ENCODE measurements around the gene ATP2C1.

The ATP2C1 gene

DNA sequence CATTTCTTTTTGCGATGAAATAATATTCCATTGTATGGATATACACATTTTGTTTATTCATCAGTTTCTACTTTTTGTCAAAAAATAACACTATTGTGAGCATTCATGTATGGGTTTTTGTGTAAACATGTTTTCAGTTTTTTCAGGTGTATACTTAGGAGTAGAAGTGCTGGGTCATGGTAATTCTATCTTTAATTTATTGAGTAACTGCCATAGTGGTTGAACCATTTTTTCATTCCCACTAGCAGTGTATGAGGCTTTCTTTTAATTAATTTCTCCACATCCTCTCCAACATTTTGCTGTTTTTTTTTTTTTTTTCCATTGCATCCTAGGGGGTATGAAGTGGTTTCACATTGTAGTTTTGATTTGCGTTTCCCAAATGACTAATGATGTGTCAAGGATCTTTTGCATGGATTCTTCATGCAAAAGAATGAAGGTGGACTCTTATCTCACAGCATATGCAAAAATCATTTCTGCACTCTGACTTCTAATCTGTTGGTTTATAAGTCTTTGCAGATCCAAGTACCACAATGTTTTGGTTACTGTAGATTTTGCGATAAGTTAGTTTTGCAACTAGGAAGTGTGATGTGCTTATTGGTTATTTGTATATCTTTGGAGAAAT is 12.6 kb downstream of the ATP2C1 start:
- TF ChIP-seq, protein P1, sequence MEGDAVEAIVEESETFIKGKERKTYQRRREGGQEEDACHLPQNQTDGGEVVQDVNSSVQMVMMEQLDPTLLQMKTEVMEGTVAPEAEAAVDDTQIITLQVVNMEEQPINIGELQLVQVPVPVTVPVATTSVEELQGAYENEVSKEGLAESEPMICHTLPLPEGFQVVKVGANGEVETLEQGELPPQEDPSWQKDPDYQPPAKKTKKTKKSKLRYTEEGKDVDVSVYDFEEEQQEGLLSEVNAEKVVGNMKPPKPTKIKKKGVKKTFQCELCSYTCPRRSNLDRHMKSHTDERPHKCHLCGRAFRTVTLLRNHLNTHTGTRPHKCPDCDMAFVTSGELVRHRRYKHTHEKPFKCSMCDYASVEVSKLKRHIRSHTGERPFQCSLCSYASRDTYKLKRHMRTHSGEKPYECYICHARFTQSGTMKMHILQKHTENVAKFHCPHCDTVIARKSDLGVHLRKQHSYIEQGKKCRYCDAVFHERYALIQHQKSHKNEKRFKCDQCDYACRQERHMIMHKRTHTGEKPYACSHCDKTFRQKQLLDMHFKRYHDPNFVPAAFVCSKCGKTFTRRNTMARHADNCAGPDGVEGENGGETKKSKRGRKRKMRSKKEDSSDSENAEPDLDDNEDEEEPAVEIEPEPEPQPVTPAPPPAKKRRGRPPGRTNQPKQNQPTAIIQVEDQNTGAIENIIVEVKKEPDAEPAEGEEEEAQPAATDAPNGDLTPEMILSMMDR (IDR thresholded peaks at IDR 0.05) = no peak
- Histone ChIP-seq H3K79me2 (peaks cover 14% of the 10 kb centered on the region), H3K4me1 (peaks cover 15% of the 10 kb centered on the region), H3K9ac (no peak overlapping the region), H3K27ac (no peak overlapping the region), H3K4me3 (ENCODE audit: low read depth, low read length) (no peak overlapping the region), H3K4me2 (ENCODE audit: low read length) (no peak overlapping the region), H3K27me3 (ENCODE audit: control insufficient read depth, insufficient read depth, low read length) (no peaks in the 10 kb centered on the region), H3K9me3 (ENCODE audit: control insufficient read depth, low read length) (no peaks in the 10 kb centered on the region), H3K36me3 (ENCODE audit: control insufficient read depth, insufficient read depth, low read length) (no peaks in the 10 kb centered on the region), H2AFZ (no peak overlapping the region)

DNA sequence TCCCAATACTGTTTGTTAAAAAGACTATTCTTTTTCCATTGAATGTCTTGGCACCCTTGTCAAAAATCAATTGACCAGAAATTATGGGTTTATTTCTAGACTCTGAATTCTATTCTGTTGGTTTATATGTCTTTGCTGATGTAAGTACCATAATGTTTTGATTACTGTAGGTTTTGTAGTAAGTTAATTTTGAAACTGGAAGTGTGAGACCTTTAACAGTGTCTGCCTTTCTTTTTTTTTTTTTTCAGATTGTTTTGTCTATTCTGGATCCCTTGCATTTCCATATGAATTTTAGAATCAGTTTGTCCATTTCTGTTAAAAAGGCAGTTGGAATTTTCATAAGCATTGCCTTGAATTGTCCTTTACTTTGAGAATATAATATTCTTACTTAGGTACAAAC is 13.6 kb downstream of the ATP2C1 start:
- Histone ChIP-seq H3K4me2 (ENCODE audit: low read length) (no peak overlapping the region), H3K4me1 (peaks cover 15% of the 10 kb centered on the region), H3K27me3 (ENCODE audit: control insufficient read depth, insufficient read depth, low read length) (no peaks in the 10 kb centered on the region), H3K9ac (no peak overlapping the region), H3K4me3 (ENCODE audit: low read depth, low read length) (no peak overlapping the region), H3K27ac (no peak overlapping the region), H3K79me2 (peaks cover 14% of the 10 kb centered on the region), H3K36me3 (ENCODE audit: control insufficient read depth, insufficient read depth, low read length) (no peaks in the 10 kb centered on the region), H3K9me3 (ENCODE audit: control insufficient read depth, low read length) (no peaks in the 10 kb centered on the region), H2AFZ (no peak overlapping the region)
- TF ChIP-seq, protein P1 (IDR thresholded peaks at IDR 0.05) = no peak

DNA sequence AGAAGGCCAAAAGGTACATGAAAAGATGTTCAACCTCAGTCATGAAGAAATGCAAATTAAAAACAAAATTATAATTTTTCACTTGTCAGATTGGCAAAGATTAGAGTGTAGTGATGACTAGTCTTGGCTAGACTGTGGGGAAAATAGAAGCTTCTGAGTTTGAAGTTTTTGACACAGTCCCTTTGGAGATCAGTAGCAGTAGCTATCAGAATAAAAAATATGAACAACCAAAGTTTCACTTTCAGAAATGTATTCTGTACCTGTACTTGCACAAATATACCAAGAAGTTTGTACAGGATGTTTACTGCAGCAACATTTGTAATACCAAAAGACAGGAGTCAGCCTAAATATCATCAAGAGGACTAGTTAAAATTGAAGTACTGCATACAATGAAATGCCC is 14.1 kb downstream of the ATP2C1 start:
- Histone ChIP-seq H3K4me2 (ENCODE audit: low read length) (no peak overlapping the region), H3K27me3 (ENCODE audit: control insufficient read depth, insufficient read depth, low read length) (no peaks in the 10 kb centered on the region), H3K9me3 (ENCODE audit: control insufficient read depth, low read length) (no peaks in the 10 kb centered on the region), H3K9ac (no peak overlapping the region), H3K27ac (no peak overlapping the region), H3K4me3 (ENCODE audit: low read depth, low read length) (no peak overlapping the region), H3K36me3 (ENCODE audit: control insufficient read depth, insufficient read depth, low read length) (no peaks in the 10 kb centered on the region), H3K79me2 (peaks cover 14% of the 10 kb centered on the region), H3K4me1 (peaks cover 15% of the 10 kb centered on the region), H2AFZ (no peak overlapping the region)
- TF ChIP-seq, protein P1 (IDR thresholded peaks at IDR 0.05) = no peak

DNA sequence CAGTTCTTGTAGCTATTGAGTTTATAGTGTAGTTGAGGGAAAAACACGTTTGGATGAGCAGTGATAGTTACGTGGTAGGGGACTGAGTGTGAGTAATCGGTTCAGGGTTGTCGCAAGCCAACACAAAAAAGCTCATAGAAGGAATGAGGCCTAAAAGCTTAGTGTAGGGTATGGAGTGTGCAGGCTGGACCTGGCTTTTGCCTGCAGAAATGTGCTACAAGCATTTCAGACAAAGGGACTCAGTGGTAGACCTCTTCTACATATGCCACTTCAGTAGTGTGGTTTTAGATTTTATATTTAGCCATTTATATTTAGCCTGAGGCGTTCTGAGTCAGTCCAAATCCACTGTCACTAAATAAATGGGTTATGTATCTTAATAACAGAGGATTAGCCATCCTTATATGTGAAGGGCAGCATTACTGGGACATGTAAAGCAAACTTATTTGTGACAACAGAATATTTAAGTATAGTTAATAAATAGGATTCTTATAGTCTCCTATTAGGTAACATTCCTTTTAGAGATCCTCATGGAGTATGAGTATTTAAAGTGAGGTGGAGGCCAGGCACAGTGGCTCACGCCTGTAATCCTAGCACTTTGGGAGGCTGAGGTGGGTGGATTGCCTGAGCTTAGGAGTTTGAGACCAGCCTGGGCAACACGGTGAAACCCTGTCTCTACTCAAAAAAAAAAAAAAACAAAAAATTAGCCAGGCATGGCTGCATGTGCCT is 21.8 kb downstream of the ATP2C1 start:
- Histone ChIP-seq H3K27me3 (ENCODE audit: control insufficient read depth, insufficient read depth, low read length) (no peaks in the 10 kb centered on the region), H3K79me2 (peaks cover 24% of the 10 kb centered on the region), H3K4me3 (ENCODE audit: low read depth, low read length) (no peak overlapping the region), H3K36me3 (ENCODE audit: control insufficient read depth, insufficient read depth, low read length) (no peaks in the 10 kb centered on the region), H3K27ac (no peak overlapping the region), H3K9ac (no peak overlapping the region), H2AFZ (no peak overlapping the region), H3K4me1 (no peaks in the 10 kb centered on the region), H3K9me3 (ENCODE audit: control insufficient read depth, low read length) (no peaks in the 10 kb centered on the region), H3K4me2 (ENCODE audit: low read length) (no peak overlapping the region)
- TF ChIP-seq, protein P1 (IDR thresholded peaks at IDR 0.05) = no peak
